SU-DHL-6 (cell line): ENCODE results near the gene RPL4.
"Not testable (repeated sequence)": the region's sequence is repeated elsewhere in the genome, so short reads cannot be mapped to it uniquely, and the experiment has no call there.

Source experiments
- H2AFZ ChIP-seq: fragments of 200-600 bp; sonication (generic); 2 replicates; pipeline ENCODE4 v1.6.1; 2014; ENCODE audit warnings: low read depth, mild to moderate bottlenecking, moderate library complexity, mixed read lengths, antibody characterized with exemption, low read length; ENCODE audit not compliant: severe bottlenecking
- H3F3A ChIP-seq: fragments of 200-600 bp; shearing (Covaris generic); 2 replicates; pipeline ENCODE4 v1.6.0; 2016; ENCODE audit warnings: antibody characterized with exemption, mild to moderate bottlenecking; ENCODE audit not compliant: insufficient read depth
- H3K27ac ChIP-seq: fragments of 200-600 bp; sonication (generic); 2 replicates; pipeline ENCODE4 v1.5.1; 2016; ENCODE audit warnings: low read depth, mild to moderate bottlenecking, low read length, moderate library complexity, mixed read lengths
- H3K27me3 ChIP-seq: fragments of 200-600 bp; sonication (generic), shearing (Covaris generic); 2 replicates; pipeline ENCODE4 v1.6.0; 2014; ENCODE audit warnings: mild to moderate bottlenecking, low read length
- H3K36me3 ChIP-seq: fragments of 200-600 bp; sonication (generic); 2 replicates; pipeline ENCODE4 v1.6.1; 2014; ENCODE audit warnings: mild to moderate bottlenecking, low read length, mixed read lengths
- H3K4me2 ChIP-seq: fragments of 300-600, 200-600 bp; shearing (Covaris generic), sonication (generic); 2 replicates; pipeline ENCODE4 v1.6.0; 2014; ENCODE audit warnings: low read length, low read depth, mild to moderate bottlenecking; ENCODE audit not compliant: poor library complexity, severe bottlenecking
- H3K4me3 ChIP-seq: fragments of 200-600 bp; sonication (generic); 2 replicates; pipeline ENCODE4 v1.5.1; 2014; ENCODE audit warnings: antibody characterized with exemption, low read length, mild to moderate bottlenecking, mixed read lengths; ENCODE audit not compliant: insufficient read depth, poor library complexity, severe bottlenecking
- H3K79me2 ChIP-seq: fragments of 200-600 bp; sonication (generic); 2 replicates; pipeline ENCODE4 v1.6.1; 2014; ENCODE audit warnings: mild to moderate bottlenecking, low read length, moderate library complexity; ENCODE audit not compliant: insufficient read depth
- H3K9ac ChIP-seq: fragments of 200-600 bp; sonication (generic); 2 replicates; pipeline ENCODE4 v1.7.0; 2014; ENCODE audit warnings: mild to moderate bottlenecking, low read length
- H3K9me2 ChIP-seq: fragments of 200-600 bp; sonication (generic); replicated peaks from 2 replicates; pipeline ENCODE4 v1.6.1; 2014; ENCODE audit warnings: low read length; ENCODE audit not compliant: insufficient read depth
- H3K9me3 ChIP-seq: fragments of 200-600 bp; sonication (generic); 2 replicates; pipeline ENCODE4 v1.6.1; 2014; ENCODE audit warnings: low read length, mixed read lengths; ENCODE audit not compliant: insufficient read depth
- H4K20me1 ChIP-seq: fragments of 200-600 bp; sonication (generic); 2 replicates; pipeline ENCODE4 v1.6.1; 2014; ENCODE audit warnings: low read depth, mild to moderate bottlenecking, antibody characterized with exemption, low read length, moderate library complexity, mixed read lengths
- CTCF ChIP-seq: fragments of 200-600 bp; sonication (generic); IDR thresholded peaks from one replicate; pipeline ENCODE4 v1.5.1; 2017; ENCODE audit warnings: antibody characterized with exemption, mild to moderate bottlenecking, low read length, moderate library complexity; ENCODE audit not compliant: insufficient read depth, poor library complexity, severe bottlenecking
- EZH2phosphoT487 ChIP-seq: fragments of 200-600 bp; sonication (generic), shearing (Covaris generic); conservative IDR thresholded peaks from 2 replicates; pipeline ENCODE4 v1.6.1; 2018; ENCODE audit warnings: mild to moderate bottlenecking, antibody characterized with exemption, low read length, moderate library complexity, mixed read lengths

Gene RPL4

GRCh38 chr15:66505818-66506217, 1.2 kb upstream of the RPL4 start:
- H4K20me1 ChIP-seq: peaks cover 23% of the 10 kb centered on the region
- peak overlapping the region; percentile 98 for H3K4me2 ChIP-seq
- peak overlapping the region; percentile 96 for H3K4me3 ChIP-seq
- no peaks in the 10 kb centered on the region for H3K27me3 ChIP-seq
- peaks cover 43% of the 10 kb centered on the region for H3F3A ChIP-seq
- peaks cover 44% of the 10 kb centered on the region for H3K36me3 ChIP-seq
- H3K9ac ChIP-seq: peak overlapping the region; percentile 94
- no peak overlapping the region for H2AFZ ChIP-seq
- no peak for TF ChIP-seq EZH2phosphoT487
- no peak for TF ChIP-seq CTCF
- peak overlapping the region; percentile 88 for H3K27ac ChIP-seq
- H3K79me2 ChIP-seq: peaks cover 68% of the 10 kb centered on the region
- no peaks in the 10 kb centered on the region for H3K9me3 ChIP-seq
- no peaks in the 10 kb centered on the region for H3K9me2 ChIP-seq

GRCh38 chr15:66505430-66505811, 766 bp upstream of the RPL4 start:
- Histone ChIP-seq H4K20me1 (peaks cover 23% of the 10 kb centered on the region), H3K27ac (peak overlapping the region; percentile 88), H3K9ac (peak overlapping the region; percentile 94), H2AFZ (peak overlapping the region; percentile 76), H3K79me2 (peaks cover 68% of the 10 kb centered on the region), H3K27me3 (no peaks in the 10 kb centered on the region), H3K4me3 (peak overlapping the region; percentile 96), H3K9me2 (no peaks in the 10 kb centered on the region), H3F3A (peaks cover 46% of the 10 kb centered on the region), H3K4me2 (peak overlapping the region; percentile 98), H3K9me3 (no peaks in the 10 kb centered on the region), H3K36me3 (peaks cover 45% of the 10 kb centered on the region)
- TF ChIP-seq CTCF: no peak
- no peak for TF ChIP-seq EZH2phosphoT487

GRCh38 chr15:66503780-66504562, 684 bp downstream of the RPL4 start:
- no peak overlapping the region for H2AFZ ChIP-seq
- no peak for TF ChIP-seq CTCF
- TF ChIP-seq EZH2phosphoT487: no peak
- peaks cover 68% of the 10 kb centered on the region for H3K79me2 ChIP-seq
- H3K9me2 ChIP-seq: no peaks in the 10 kb centered on the region
- peaks cover 61% of the 10 kb centered on the region for H3F3A ChIP-seq
- H3K27me3 ChIP-seq: no peaks in the 10 kb centered on the region
- H3K4me2 ChIP-seq: peak overlapping the region; percentile 98
- H3K9me3 ChIP-seq: no peaks in the 10 kb centered on the region
- H3K36me3 ChIP-seq: peaks cover 48% of the 10 kb centered on the region
- peak overlapping the region; percentile 94 for H3K9ac ChIP-seq
- H3K4me3 ChIP-seq: peak overlapping the region; percentile 96
- peak overlapping the region; percentile 88 for H3K27ac ChIP-seq
- H4K20me1 ChIP-seq: peaks cover 23% of the 10 kb centered on the region

GRCh38 chr15:66503041-66503648, 1.5 kb downstream of the RPL4 start:
- peak overlapping the region; percentile 98 for H3K4me2 ChIP-seq
- H3K9ac ChIP-seq: peak overlapping the region; percentile 94
- H2AFZ ChIP-seq, H3K27me3 ChIP-seq, H3K9me2 ChIP-seq, H3K9me3 ChIP-seq: not testable (repeated sequence)
- peak overlapping the region; percentile 96 for H3K4me3 ChIP-seq
- H3K79me2 ChIP-seq: peaks cover 64% of the 10 kb centered on the region
- H3K27ac ChIP-seq: peak overlapping the region; percentile 88
- H3K36me3 ChIP-seq: peaks cover 48% of the 10 kb centered on the region
- peaks cover 67% of the 10 kb centered on the region for H3F3A ChIP-seq
- H4K20me1 ChIP-seq: peaks cover 23% of the 10 kb centered on the region
